HG03442 (cell line): ENCODE measurements around the gene BUD31.
"Not testable (repeated sequence)": the region's sequence is repeated elsewhere in the genome, so short reads cannot be mapped to it uniquely, and the experiment has no call there.

ENCODE experiments used
- ATAC-seq: cut with Tn5 transposase; IDR thresholded peaks from one replicate; pipeline ENCODE4 v1.9.1; 2021; ENCODE audit warnings: mild to moderate bottlenecking, moderate library complexity; ENCODE audit not compliant: unreplicated experiment

Gene BUD31

GRCh38 chr7:99408379-99409191 lies at the start of gene BUD31, which contains the start of gene PDAP1:
TSS of gene BUD31 (plus strand) at chr7:99408969. CDS start at chr7:99411093, 2,124 bp downstream.
TSS of gene PDAP1 (minus strand) at chr7:99408597. CDS start at chr7:99408548, 49 bp downstream.
- ATAC-seq, result peak; percentile 70

GRCh38 chr7:99359465-99360154 lies 49.2 kb upstream of the BUD31 start:
- no peak for ATAC-seq

GRCh38 chr7:99362801-99363200 lies 46.0 kb upstream of the BUD31 start:
- ATAC-seq, result no peak

- ATAC-seq, result no peak
Measured at GRCh38 chr7:99363286-99363685, 45.5 kb upstream of the BUD31 start.

- ATAC-seq, result no peak
Measured at GRCh38 chr7:99365318-99366141, 43.2 kb upstream of the BUD31 start.

GRCh38 chr7:99366646-99367045 lies 42.1 kb upstream of the BUD31 start:
- ATAC-seq, result no peak

GRCh38 chr7:99368750-99369389 lies 39.9 kb upstream of the BUD31 start:
- ATAC-seq, result no peak

- ATAC-seq, result no peak
Measured at GRCh38 chr7:99369767-99370391, 38.9 kb upstream of the BUD31 start.

- ATAC-seq, result no peak
Measured at GRCh38 chr7:99371376-99371920, 37.3 kb upstream of the BUD31 start.

GRCh38 chr7:99372275-99373090 lies 36.3 kb upstream of the BUD31 start:
- no peak for ATAC-seq

GRCh38 chr7:99373091-99374066 lies 35.4 kb upstream of the BUD31 start:
- no peak for ATAC-seq

GRCh38 chr7:99374111-99375064 lies 34.4 kb upstream of the BUD31 start, which contains the start of gene ARPC1B:
TSS of gene ARPC1B (plus strand) at chr7:99374730. CDS start at chr7:99385715, 10,985 bp downstream.
- ATAC-seq, result peak; percentile 56

- peak; percentile 26 for ATAC-seq
Measured at GRCh38 chr7:99375070-99375807, 33.5 kb upstream of the BUD31 start.

- ATAC-seq, result no peak
Measured at GRCh38 chr7:99379043-99379577, 29.7 kb upstream of the BUD31 start.

- ATAC-seq, result not testable (repeated sequence)
Measured at GRCh38 chr7:99379693-99380031, 29.1 kb upstream of the BUD31 start.
